ENCODE data around the gene CMC1.

The CMC1 gene

DNA sequence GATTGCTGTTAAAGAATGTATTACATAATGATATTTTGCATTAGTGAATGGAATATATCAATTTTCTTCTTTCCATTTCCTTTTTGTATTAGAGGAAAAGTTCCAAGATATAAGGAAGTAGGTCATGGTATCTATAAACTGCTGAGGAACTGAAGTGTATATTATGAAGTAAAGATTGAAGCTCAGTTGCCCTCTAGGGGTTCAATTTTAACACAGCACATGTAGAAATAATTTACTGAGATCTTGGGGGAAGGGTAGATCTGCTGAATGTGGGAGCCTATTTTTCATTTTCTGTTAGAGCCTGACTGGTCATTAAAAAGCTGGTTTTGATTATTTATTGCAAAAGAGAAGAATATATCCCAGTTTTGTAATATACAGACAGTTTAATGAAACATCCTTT is 45.2 kb downstream of the CMC1 start:
- TF ChIP-seq, protein P1, sequence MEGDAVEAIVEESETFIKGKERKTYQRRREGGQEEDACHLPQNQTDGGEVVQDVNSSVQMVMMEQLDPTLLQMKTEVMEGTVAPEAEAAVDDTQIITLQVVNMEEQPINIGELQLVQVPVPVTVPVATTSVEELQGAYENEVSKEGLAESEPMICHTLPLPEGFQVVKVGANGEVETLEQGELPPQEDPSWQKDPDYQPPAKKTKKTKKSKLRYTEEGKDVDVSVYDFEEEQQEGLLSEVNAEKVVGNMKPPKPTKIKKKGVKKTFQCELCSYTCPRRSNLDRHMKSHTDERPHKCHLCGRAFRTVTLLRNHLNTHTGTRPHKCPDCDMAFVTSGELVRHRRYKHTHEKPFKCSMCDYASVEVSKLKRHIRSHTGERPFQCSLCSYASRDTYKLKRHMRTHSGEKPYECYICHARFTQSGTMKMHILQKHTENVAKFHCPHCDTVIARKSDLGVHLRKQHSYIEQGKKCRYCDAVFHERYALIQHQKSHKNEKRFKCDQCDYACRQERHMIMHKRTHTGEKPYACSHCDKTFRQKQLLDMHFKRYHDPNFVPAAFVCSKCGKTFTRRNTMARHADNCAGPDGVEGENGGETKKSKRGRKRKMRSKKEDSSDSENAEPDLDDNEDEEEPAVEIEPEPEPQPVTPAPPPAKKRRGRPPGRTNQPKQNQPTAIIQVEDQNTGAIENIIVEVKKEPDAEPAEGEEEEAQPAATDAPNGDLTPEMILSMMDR (IDR thresholded peaks at IDR 0.05; ENCODE audit: borderline replicate concordance, insufficient read depth, low read depth, low read length) = 0 out of 2 replicates have a peak, but pooled peaks have one; percentile 8

DNA sequence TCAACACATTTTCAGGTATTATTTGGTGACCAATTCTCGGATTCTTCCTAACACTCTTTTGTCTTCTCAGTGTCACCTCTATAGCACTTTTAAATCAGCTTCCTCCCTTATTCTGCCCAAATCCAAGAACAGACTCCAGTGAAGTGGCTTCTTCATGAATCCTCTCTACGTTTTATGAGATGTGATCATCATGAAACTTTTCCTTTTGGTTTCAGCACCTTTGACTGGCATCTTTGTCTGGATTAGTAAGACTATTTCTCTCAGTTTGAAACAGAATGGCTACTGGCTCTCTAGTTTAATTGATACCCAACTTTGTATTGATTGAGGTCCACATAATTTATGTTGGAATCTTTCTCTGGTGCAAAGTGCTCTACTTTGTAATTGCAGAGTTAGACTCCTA is 45.6 kb downstream of the CMC1 start:
- H3K4me3 ChIP-seq (ENCODE audit: low read depth, low read length) = no peak overlapping the region
- TF ChIP-seq, protein P1 (IDR thresholded peaks at IDR 0.05; ENCODE audit: borderline replicate concordance, insufficient read depth, low read depth, low read length) = no peak

More for the DNA sequence above, 45.2 kb downstream of the CMC1 start:
- H3K4me3 ChIP-seq (ENCODE audit: low read depth, low read length) = no peak overlapping the region

DNA sequence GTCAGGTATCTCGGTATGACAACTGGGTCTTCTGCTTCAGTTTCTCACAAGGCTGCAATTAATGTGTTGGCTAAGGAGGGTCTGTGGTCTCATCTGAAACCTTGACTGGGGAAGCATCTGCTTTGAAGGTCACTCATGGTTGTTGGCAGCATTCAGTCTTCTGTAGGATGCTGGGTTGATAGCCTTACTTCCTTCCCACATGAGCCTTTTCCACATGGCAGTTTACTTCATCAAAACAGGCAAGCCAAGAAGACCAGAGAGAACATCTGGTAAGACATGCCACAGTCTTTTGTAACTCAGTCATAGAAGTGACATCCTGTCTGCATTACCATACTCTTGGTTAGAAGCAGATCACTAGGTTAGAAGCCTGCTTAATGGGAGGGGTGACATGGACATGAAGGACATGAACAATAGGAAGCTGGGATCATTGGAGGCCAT is 49.5 kb downstream of the CMC1 start:
- TF ChIP-seq, protein P1 (IDR thresholded peaks at IDR 0.05; ENCODE audit: borderline replicate concordance, insufficient read depth, low read depth, low read length) = no peak
- no peak overlapping the region for H3K4me3 ChIP-seq (ENCODE audit: low read depth, low read length)

DNA sequence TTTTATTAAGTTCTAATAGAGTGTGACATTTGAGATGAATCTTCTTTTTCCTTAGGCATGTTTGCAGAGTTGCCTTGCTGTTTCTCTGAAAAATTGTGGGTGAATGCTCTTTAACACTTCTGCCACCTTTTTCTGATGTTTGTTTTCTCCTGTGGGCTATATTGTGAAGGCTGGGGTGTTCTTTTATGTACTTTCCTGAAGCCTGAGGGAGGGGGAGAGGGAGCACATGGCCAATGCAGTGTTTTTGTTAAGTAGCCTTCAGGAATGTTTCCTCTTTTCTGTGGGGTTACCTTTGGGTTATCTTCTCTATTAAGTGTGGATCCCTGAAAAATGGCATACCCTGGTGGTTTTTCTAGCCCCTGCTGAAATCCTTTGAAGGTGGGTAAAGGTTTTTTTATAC is 50.2 kb downstream of the CMC1 start:
- no peak overlapping the region for H3K4me3 ChIP-seq (ENCODE audit: low read depth, low read length)
- TF ChIP-seq, protein P1 (IDR thresholded peaks at IDR 0.05; ENCODE audit: borderline replicate concordance, insufficient read depth, low read depth, low read length) = no peak

DNA sequence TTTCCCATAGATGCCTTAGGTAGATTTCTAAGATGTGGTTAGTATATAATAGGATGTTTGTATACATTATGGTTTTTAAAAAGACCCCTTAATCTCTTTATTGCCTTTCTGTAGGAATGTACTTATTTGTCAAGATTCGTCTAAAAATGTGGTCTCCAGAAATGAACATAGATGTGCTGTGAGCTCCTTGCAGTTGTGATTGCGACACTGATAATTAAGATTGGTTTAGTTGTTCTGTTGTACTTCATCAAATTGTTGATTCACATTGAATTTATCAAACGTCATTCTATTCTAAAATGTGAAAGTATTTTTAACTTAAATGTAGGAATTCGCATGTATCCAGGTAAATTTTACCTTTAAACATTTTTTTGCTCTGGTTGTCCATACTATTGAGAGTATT is 51.2 kb downstream of the CMC1 start:
- no peak overlapping the region for H3K4me3 ChIP-seq (ENCODE audit: low read depth, low read length)

DNA sequence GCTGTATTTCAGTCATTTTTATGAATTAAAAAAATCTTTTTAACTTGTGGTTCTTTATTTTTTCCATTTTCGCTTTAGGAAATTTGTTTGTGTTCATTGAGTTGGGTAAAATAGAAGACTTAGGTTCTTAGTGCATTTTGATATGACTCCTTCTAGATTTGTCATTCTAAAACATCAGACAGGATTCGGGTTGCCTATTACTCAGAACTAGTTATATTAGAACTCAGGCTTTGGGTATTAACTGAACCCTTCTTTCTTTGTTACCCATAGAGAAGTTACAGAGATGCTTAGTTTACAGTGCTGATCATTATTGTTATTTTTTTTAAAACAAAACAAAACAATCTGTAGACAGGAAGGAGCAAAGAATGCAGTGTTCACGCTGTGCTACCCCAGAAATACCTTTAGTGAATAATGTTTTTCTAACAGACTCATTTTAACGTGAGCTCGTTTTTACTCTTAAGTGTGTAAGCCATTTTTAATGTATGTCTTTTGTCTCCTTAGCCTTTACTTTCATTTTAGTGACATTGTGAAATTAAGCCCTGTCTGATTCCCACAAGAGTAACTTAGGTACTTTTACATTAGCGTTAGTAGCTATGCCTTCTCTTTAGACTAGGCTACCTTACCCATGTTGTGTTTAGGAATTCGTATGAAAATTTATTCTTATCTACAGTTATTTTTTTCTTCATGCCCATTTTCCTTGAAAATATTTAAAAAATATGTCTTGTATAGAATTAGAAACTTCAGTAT is 53.4 kb downstream of the CMC1 start:
- H3K4me3 ChIP-seq (ENCODE audit: low read depth, low read length) = no peak overlapping the region
- TF ChIP-seq, protein P1 (IDR thresholded peaks at IDR 0.05; ENCODE audit: borderline replicate concordance, insufficient read depth, low read depth, low read length) = no peak

More for the DNA sequence above, 51.2 kb downstream of the CMC1 start:
- TF ChIP-seq, protein P1 (IDR thresholded peaks at IDR 0.05; ENCODE audit: borderline replicate concordance, insufficient read depth, low read depth, low read length) = no peak

DNA sequence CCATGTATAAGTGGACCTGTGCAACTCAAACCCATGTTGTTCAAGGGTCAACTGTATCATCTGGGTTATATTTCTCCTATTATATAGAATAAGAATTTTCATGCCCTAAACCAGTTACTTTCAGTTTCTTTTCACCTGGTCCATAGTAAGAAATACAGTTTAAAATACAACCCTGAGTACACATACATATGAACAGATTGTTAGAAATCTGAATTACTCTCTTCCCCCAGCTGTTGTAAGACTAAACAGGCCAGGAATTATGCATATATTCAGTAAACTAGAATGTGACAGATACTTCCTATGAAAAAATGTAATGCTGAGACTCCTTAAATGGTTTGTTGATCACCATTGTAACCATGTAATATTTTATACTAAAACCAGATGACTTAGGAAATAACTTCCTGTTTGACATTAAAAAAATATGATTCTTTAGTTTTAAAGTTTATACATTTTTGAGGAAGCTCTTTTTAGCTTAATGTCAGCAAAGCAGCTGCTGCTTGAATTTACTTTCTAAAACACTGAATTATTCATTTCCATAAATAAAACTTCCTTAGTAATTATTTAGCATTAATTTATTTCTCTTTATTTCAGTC is 54.6 kb downstream of the CMC1 start:
- TF ChIP-seq, protein P1 (IDR thresholded peaks at IDR 0.05; ENCODE audit: borderline replicate concordance, insufficient read depth, low read depth, low read length) = no peak
- no peak overlapping the region for H3K4me3 ChIP-seq (ENCODE audit: low read depth, low read length)

Measured in GM12875 (cell line).